BLaER1 (cell line): Measurements from ENCODE around the gene CYP4V2.

Experiments
- H3K27ac ChIP-seq: shearing (Covaris generic); formaldehyde crosslinking; 2 replicates; pipeline ENCODE4 v1.8.1; 2022
- H3K27me3 ChIP-seq: shearing (Covaris generic); formaldehyde crosslinking; 2 replicates; pipeline ENCODE4 v1.8.1; 2022
- H3K36me3 ChIP-seq: shearing (Covaris generic); formaldehyde crosslinking; 2 replicates; pipeline ENCODE4 v1.8.1; 2022
- H3K4me1 ChIP-seq: shearing (Covaris generic); formaldehyde crosslinking; 2 replicates; pipeline ENCODE4 v1.8.1; 2022
- H3K4me2 ChIP-seq: shearing (Covaris generic); formaldehyde crosslinking; 2 replicates; pipeline ENCODE4 v1.8.1; 2022
- H3K4me3 ChIP-seq: shearing (Covaris generic); formaldehyde crosslinking; 2 replicates; pipeline ENCODE4 v1.8.1; 2022
- H3K9ac ChIP-seq: shearing (Covaris generic); formaldehyde crosslinking; 2 replicates; pipeline ENCODE4 v1.8.1; 2022
- H3K9me3 ChIP-seq: shearing (Covaris generic); formaldehyde crosslinking; 2 replicates; pipeline ENCODE4 v1.8.1; 2022
- H4K20me1 ChIP-seq: shearing (Covaris generic); formaldehyde crosslinking; 2 replicates; pipeline ENCODE4 v1.8.1; 2022
- Cebpa-rat ChIP-seq: shearing (Covaris generic); IDR thresholded peaks from 2 replicates; pipeline ENCODE4 v1.8.1; 2022

Gene CYP4V2

GRCh38 chr4:186248643-186249042 lies 57.3 kb downstream of the CYP4V2 start:
- H3K27ac ChIP-seq, result no peak overlapping the region
- no peaks in the 10 kb centered on the region for H3K4me1 ChIP-seq
- no peak overlapping the region for H3K4me2 ChIP-seq
- no peaks in the 10 kb centered on the region for H3K36me3 ChIP-seq
- H3K27me3 ChIP-seq, result no peaks in the 10 kb centered on the region
- no peak overlapping the region for H3K9ac ChIP-seq
- no peaks in the 10 kb centered on the region for H4K20me1 ChIP-seq
- H3K4me3 ChIP-seq, result no peak overlapping the region
- H3K9me3 ChIP-seq, result peaks cover 9% of the 10 kb centered on the region; the same call in 1 of the 2 replicates
- no peak for TF ChIP-seq Cebpa-rat

DNA sequence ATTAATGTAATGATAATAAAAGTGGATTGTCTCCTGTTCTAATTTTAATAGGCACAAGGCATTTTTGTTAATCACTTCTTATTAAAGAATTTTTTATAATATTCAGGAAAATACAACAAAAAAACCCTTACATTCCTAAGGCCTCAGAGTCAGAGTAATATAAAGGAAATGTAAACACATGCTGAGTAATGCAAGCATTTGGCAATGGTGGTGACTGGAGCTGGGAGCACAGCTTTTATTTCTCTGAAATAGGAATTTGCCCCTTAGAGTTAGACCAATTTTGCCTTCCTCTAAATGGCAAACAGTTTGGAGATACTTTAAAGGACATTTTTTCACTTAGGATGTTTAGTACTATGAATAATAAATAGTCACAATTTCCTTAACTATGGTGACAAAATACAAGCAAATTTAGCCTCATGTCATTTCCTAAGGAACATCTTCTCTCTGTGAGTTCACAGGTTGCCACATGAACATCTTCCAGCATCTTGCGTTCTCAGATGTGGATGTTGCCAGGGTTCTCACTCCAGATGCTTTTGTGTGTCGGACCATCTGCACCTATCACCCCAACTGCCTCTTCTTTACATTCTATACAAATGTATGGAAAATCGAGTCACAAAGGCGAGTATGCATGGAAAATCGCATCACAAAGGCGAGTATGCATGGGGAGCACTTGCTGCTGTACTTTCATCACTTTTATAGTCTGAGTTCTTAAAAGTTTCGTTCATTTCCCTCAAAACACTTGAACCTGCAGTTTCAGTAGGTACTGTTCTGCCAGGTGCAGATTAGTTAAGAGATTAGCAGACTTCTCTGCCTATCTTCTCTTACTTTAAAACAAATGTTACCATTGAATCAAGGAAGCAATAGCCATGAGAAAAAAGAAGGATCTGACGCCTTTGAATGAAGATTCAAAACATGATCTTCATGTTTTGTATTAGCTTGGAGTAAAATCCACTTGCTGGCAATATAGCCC lies 58.7 kb downstream of the CYP4V2 start:
- no peak for TF ChIP-seq Cebpa-rat
- H3K27me3 ChIP-seq, result no peaks in the 10 kb centered on the region
- no peak overlapping the region for H3K9ac ChIP-seq
- no peak overlapping the region for H3K4me2 ChIP-seq
- no peaks in the 10 kb centered on the region for H3K36me3 ChIP-seq
- no peak overlapping the region for H3K4me3 ChIP-seq
- H3K27ac ChIP-seq, result no peak overlapping the region
- no peaks in the 10 kb centered on the region for H3K4me1 ChIP-seq
- H4K20me1 ChIP-seq, result no peaks in the 10 kb centered on the region
- H3K9me3 ChIP-seq, result peaks cover 4% of the 10 kb centered on the region; the same call in 1 of the 2 replicates

- TF ChIP-seq Cebpa-rat, result no peak
- no peaks in the 10 kb centered on the region for H4K20me1 ChIP-seq
- H3K36me3 ChIP-seq, result no peaks in the 10 kb centered on the region
- no peak overlapping the region for H3K9ac ChIP-seq
- no peaks in the 10 kb centered on the region for H3K27me3 ChIP-seq
- H3K4me3 ChIP-seq, result no peak overlapping the region
- no peak overlapping the region for H3K4me2 ChIP-seq
- H3K9me3 ChIP-seq, result no peaks in the 10 kb centered on the region
- no peaks in the 10 kb centered on the region for H3K4me1 ChIP-seq
- H3K27ac ChIP-seq, result no peak overlapping the region
Observed at GRCh38 chr4:186250760-186251159, 59.4 kb downstream of the CYP4V2 start.

DNA sequence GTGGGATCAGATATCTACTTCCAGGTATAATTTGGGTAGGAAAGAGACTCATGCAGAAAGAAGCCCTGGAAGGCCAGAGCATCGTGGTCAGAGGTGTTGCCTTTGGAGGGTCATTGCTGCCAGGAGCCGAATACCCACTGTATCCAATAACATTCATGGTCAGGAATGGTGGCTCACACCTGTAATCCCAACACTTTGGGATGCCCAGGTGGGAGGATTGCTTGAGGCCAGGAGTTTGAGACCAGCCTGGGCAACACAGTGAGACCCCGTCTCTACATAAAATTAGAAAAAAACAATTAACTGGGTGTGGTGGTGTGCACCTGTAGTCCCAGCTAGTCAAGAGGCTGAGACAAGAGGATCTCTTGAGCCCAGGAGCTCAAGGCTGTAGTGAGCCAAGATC lies 63.8 kb downstream of the CYP4V2 start:
- TF ChIP-seq Cebpa-rat, result no peak
- H3K4me3 ChIP-seq, result no peak overlapping the region
- H3K4me1 ChIP-seq, result no peaks in the 10 kb centered on the region

DNA sequence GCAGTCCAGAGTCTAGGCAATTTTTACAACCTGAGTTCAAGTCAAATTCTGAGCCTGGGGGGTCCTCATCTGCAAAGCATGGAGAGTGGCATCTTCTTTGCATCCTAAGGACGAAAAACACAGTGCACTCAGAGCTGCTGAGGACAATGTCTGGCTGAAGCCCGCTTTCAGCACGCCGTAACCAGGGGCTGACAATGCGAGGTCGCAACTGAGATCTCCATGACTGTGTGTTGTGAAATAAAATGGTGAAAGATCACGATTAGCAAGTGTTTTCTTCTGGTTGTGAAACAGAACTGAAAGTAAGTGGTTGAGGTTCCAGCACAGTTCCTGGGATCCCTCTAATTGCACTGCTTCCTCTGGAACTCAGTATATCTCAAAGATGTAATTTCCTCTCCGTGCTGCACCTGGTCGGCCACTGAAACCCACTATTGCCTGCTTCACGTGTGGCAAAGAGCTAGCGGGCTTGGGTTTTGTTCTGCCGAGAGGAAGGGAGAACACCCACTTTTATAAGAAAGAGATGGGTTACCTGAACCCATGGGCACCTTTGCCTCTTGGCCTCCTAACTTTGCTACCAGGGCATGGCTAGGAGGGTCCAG lies 66.9 kb downstream of the CYP4V2 start:
- no peaks in the 10 kb centered on the region for H3K36me3 ChIP-seq
- no peak overlapping the region for H3K9ac ChIP-seq
- H3K4me1 ChIP-seq, result no peaks in the 10 kb centered on the region
- H3K9me3 ChIP-seq, result no peaks in the 10 kb centered on the region
- no peak overlapping the region for H3K4me2 ChIP-seq
- H4K20me1 ChIP-seq, result no peaks in the 10 kb centered on the region
- H3K27me3 ChIP-seq, result no peaks in the 10 kb centered on the region
- TF ChIP-seq Cebpa-rat, result no peak
- H3K4me3 ChIP-seq, result no peak overlapping the region
- no peak overlapping the region for H3K27ac ChIP-seq

More for the DNA sequence above, 63.8 kb downstream of the CYP4V2 start:
- H4K20me1 ChIP-seq, result no peaks in the 10 kb centered on the region
- no peaks in the 10 kb centered on the region for H3K9me3 ChIP-seq
- H3K9ac ChIP-seq, result no peak overlapping the region
- no peaks in the 10 kb centered on the region for H3K36me3 ChIP-seq
- no peak overlapping the region for H3K4me2 ChIP-seq
- no peaks in the 10 kb centered on the region for H3K27me3 ChIP-seq
- no peak overlapping the region for H3K27ac ChIP-seq

DNA sequence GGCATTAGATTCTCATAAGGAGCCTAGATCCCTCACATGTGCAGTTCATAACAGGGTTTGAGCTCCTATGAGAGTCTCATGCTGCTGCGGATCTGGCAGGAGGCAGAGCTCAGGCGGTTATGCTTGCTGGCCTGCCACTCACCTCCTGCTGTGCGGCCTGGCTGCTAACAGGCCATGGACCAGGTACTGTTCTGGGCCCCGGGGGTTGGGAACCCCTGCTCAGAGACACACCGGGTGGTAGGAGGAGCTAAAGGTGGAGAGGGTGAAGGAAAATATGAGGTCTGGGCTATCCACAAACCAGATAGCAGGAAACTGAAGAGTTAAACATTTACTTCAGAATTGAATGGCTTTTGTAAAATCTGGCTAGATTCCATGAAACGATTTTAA lies 68.7 kb downstream of the CYP4V2 start:
- TF ChIP-seq Cebpa-rat, result no peak
- Histone ChIP-seq H3K27ac (no peak overlapping the region), H3K4me2 (no peak overlapping the region), H3K9me3 (no peaks in the 10 kb centered on the region), H3K27me3 (no peaks in the 10 kb centered on the region), H3K9ac (no peak overlapping the region), H3K4me3 (no peak overlapping the region), H4K20me1 (no peaks in the 10 kb centered on the region), H3K36me3 (no peaks in the 10 kb centered on the region), H3K4me1 (no peaks in the 10 kb centered on the region)
